Naive thymus-derived CD4-positive, alpha-beta T cell (primary cell): ENCODE data around the gene GUCA2B. TPM values are rescaled to one million over a fixed set of nuclear protein-coding genes. Genes with fewer than 3 reads are reported as not detected.

ENCODE experiments used
- ATAC-seq: fragments of 150-1000 bp; cut with Tn5 transposase; 2 replicates; pipeline ENCODE4 v1.10.0; 2021; ENCODE audit warnings: mild to moderate bottlenecking, moderate library complexity
- CTCF ChIA-PET: fragments of 350-600 bp; sonication (Branson Sonifier 250); formaldehyde crosslinking; loops from one replicate; lab custom pipeline; 2021; ENCODE audit warnings: antibody characterized with exemption; lab: Charles Lee
- POLR2A ChIA-PET: fragments of 350-600 bp; sonication (Branson Sonifier 250); formaldehyde crosslinking; loops from one replicate; lab custom pipeline; 2021; ENCODE audit warnings: antibody characterized with exemption, inconsistent platforms; lab: Charles Lee
- DNase-seq, 9 donors: peaks; one replicate each; pipeline versions ENCODE4 v3.0.0 to v3.0.0-alpha.2; 2020 to 2022; ENCODE audit warnings: mixed read lengths in 1 of 9
- H3K27ac ChIP-seq: one replicate; pipeline ENCODE4 v1.7.0; 2013; ENCODE audit warnings: mild to moderate bottlenecking, low read depth, low read length, moderate library complexity
- H3K27me3 ChIP-seq, 2 donors: one replicate each; pipeline ENCODE4 v1.7.0; 2013; ENCODE audit warnings: low read length in 2 of 2, mild to moderate bottlenecking in 2 of 2, moderate library complexity in 2 of 2; ENCODE audit not compliant: control insufficient read depth in 2 of 2, insufficient read depth in 2 of 2
- H3K36me3 ChIP-seq, 3 experiments: 1 replicate in 2 of 3; 2 replicates in 1 of 3; pipeline ENCODE4 v1.7.0; 2013; ENCODE audit warnings: low read length in 3 of 3, mild to moderate bottlenecking in 3 of 3, moderate library complexity in 1 of 3; ENCODE audit not compliant: insufficient read depth in 3 of 3, control insufficient read depth in 2 of 3
- H3K4me1 ChIP-seq, 2 donors: one replicate each; pipeline ENCODE4 v1.7.0; 2013; ENCODE audit warnings: low read length in 2 of 2, mild to moderate bottlenecking in 2 of 2, moderate library complexity in 1 of 2; ENCODE audit not compliant: control insufficient read depth in 2 of 2, insufficient read depth in 2 of 2
- H3K4me3 ChIP-seq: 2 replicates; pipeline ENCODE4 v1.7.0; 2013; ENCODE audit warnings: mild to moderate bottlenecking, low read length
- H3K9me3 ChIP-seq, 3 experiments: 1 replicate in 2 of 3; 2 replicates in 1 of 3; pipeline ENCODE4 v1.7.0; 2013; ENCODE audit warnings: low read length in 3 of 3; ENCODE audit not compliant: control insufficient read depth in 2 of 3
- H3K27ac Mint-ChIP-seq, 9 donors: one replicate each; pipeline ENCODE4 v1.8.0; 2020 to 2022; ENCODE audit warnings: mixed read lengths in 9 of 9, mild to moderate bottlenecking in 8 of 9, moderate library complexity in 5 of 9, inconsistent platforms in 2 of 9
- H3K27me3 Mint-ChIP-seq, 5 donors: one replicate each; pipeline ENCODE4 v1.8.0; 2021 to 2022; ENCODE audit warnings: mixed read lengths in 5 of 5, mild to moderate bottlenecking in 1 of 5
- H3K36me3 Mint-ChIP-seq, 5 donors: one replicate each; pipeline ENCODE4 v1.8.0; 2020 to 2022; ENCODE audit warnings: mixed read lengths in 5 of 5, mild to moderate bottlenecking in 3 of 5, inconsistent platforms in 1 of 5
- H3K4me1 Mint-ChIP-seq, 7 donors: one replicate each; pipeline ENCODE4 v1.8.0; 2020 to 2022; ENCODE audit warnings: mixed read lengths in 7 of 7, mild to moderate bottlenecking in 3 of 7, inconsistent platforms in 1 of 7
- H3K4me3 Mint-ChIP-seq, 10 donors: one replicate each; pipeline ENCODE4 v1.8.0; 2020 to 2022; ENCODE audit warnings: mild to moderate bottlenecking in 10 of 10, mixed read lengths in 10 of 10, moderate library complexity in 6 of 10, inconsistent platforms in 2 of 10
- H3K9me3 Mint-ChIP-seq, 11 donors: one replicate each; pipeline ENCODE4 v1.8.0; 2020 to 2022; ENCODE audit warnings: mixed read lengths in 11 of 11, mild to moderate bottlenecking in 4 of 11, inconsistent platforms in 1 of 11, moderate library complexity in 1 of 11
- intact Hi-C, 2 donors: fragments of 100-400 bp; cut with micrococcal nuclease; formaldehyde crosslinking; loops; one replicate each; pipeline ENCODE4 v1.15.1; 2023
- polyA plus RNA-seq, 2 donors: library from polyadenylated mRNA; unstranded; fragments of 300-500 nt; fragmentation: Illumina TruSeq; gene quantifications; one replicate each; pipeline ENCODE4 v1.2.3, GENCODE V29; 2021
- total RNA-seq, 6 experiments: library from RNA in 5 of 6; stranded (reverse) in 5 of 6; gene quantifications; 1 replicate in 5 of 6; 2 replicates in 1 of 6; pipeline ENCODE4 v1.2.3 and lab custom pipeline; 2021 to 2026

GUCA2B gene
- total and polyA plus RNA-seq, 7 experiments from 2014 or later = not detected

- ChIA-PET CTCF (no interaction called here), POLR2A (no interaction called here)
- Histone ChIP-seq H3K4me1 (no peaks in the 10 kb centered on the region), H3K9me3 (no peaks in the 10 kb centered on the region), H3K27ac (no peak overlapping the region), H3K4me3 (no peak overlapping the region), H3K27me3 (no peaks in the 10 kb centered on the region), H3K36me3 (peaks cover 0 to under 1% (median 0%) of the 10 kb centered on the region in 3 experiments)
- Mint-ChIP-seq H3K27ac (no peak overlapping the region), H3K36me3 (no peaks in the 10 kb centered on the region), H3K9me3 (no peaks in the 10 kb centered on the region), H3K4me3 (no peak overlapping the region), H3K27me3 (peaks cover 0 to 5% (median 0%) of the 10 kb centered on the region in 5 donors), H3K4me1 (peaks cover 0 to 2% (median 0%) of the 10 kb centered on the region in 7 donors)
- intact Hi-C loops = no loop called here
- DNase-seq (no peak), ATAC-seq (no peak)
Measured at GRCh38 chr1:42168763-42169162, 15.6 kb downstream of the GUCA2B start.

- no peak for DNase-seq
- Histone ChIP-seq H3K4me3 (no peak overlapping the region), H3K9me3 (no peaks in the 10 kb centered on the region), H3K36me3 (peaks cover 0 to 3% (median 0%) of the 10 kb centered on the region in 3 experiments), H3K27ac (no peak overlapping the region), H3K4me1 (no peaks in the 10 kb centered on the region), H3K27me3 (no peaks in the 10 kb centered on the region)
- Mint-ChIP-seq H3K9me3 (no peaks in the 10 kb centered on the region), H3K4me3 (no peak overlapping the region), H3K27me3 (peaks cover 0 to 5% (median 0%) of the 10 kb centered on the region in 5 donors), H3K36me3 (no peaks in the 10 kb centered on the region), H3K27ac (peak overlapping the region in 2 of 9 donors; percentile 36 to 59), H3K4me1 (peaks cover 0 to 2% (median 0%) of the 10 kb centered on the region in 7 donors)
- intact Hi-C loops = loop anchor here (5.0 to 10.0 kb wide), 4 partner anchors 134 to 574 kb away; partner anchors contain the start of genes CLDN19 (in 1 of the 2), PPCS (in 1 of the 2) and ZMYND12 (in 1 of the 2)
- POLR2A ChIA-PET = no interaction called here
- no peak for ATAC-seq
- CTCF ChIA-PET = interaction anchor here (4.7 kb wide), 1 partner anchor 595 kb away, joined by 56 read pairs; no protein-coding TSS in a partner anchor
Measured at GRCh38 chr1:42170779-42171621, 17.8 kb downstream of the GUCA2B start.

GRCh38 chr1:42171679-42172266 lies 18.6 kb downstream of the GUCA2B start:
- H3K4me3 ChIP-seq = no peak overlapping the region
- no peak overlapping the region for H3K27ac ChIP-seq
- no peaks in the 10 kb centered on the region for H3K9me3 ChIP-seq
- intact Hi-C loops = loop anchor here (2.0 to 10.0 kb wide), 5 partner anchors 134 to 573 kb away; partner anchors contain the start of genes CLDN19 (in 1 of the 2), PPCS (in 1 of the 2) and ZMYND12 (in 1 of the 2)
- ChIA-PET CTCF (interaction anchor here (1.1 to 4.7 kb wide), 2 partner anchors 14 to 595 kb away, joined by 4 to 56 read pairs; no protein-coding TSS in a partner anchor), POLR2A (no interaction called here)
- peaks cover 0 to 3% (median 0%) of the 10 kb centered on the region in 3 experiments for H3K36me3 ChIP-seq
- H3K27me3 Mint-ChIP-seq = peaks cover 0 to 5% (median 0%) of the 10 kb centered on the region in 5 donors
- H3K4me3 Mint-ChIP-seq = no peak overlapping the region
- H3K27ac Mint-ChIP-seq = peak overlapping the region in 1 of 9 donors; percentile 68
- ATAC-seq (no peak), DNase-seq (no peak)
- no peaks in the 10 kb centered on the region for H3K9me3 Mint-ChIP-seq
- no peaks in the 10 kb centered on the region for H3K27me3 ChIP-seq
- peaks cover 0 to under 1% (median 0%) of the 10 kb centered on the region in 5 donors for H3K36me3 Mint-ChIP-seq
- H3K4me1 Mint-ChIP-seq = peaks cover 0 to 3% (median 0%) of the 10 kb centered on the region in 7 donors
- no peaks in the 10 kb centered on the region for H3K4me1 ChIP-seq

GRCh38 chr1:42172381-42173133 lies 19.3 kb downstream of the GUCA2B start:
- CTCF ChIA-PET = interaction anchor here (0.6 to 4.7 kb wide), 13 partner anchors 13 to 596 kb away, joined by 3 to 56 read pairs (median 3); no protein-coding TSS in a partner anchor
- peaks cover 0 to 3% (median 0%) of the 10 kb centered on the region in 5 donors for H3K36me3 Mint-ChIP-seq
- intact Hi-C loops = loop anchor here (1.0 to 10.0 kb wide), 9 partner anchors 25 to 656 kb away; partner anchors contain the start of genes CLDN19 (in 1 of the 2), PPCS (in 1 of the 2) and ZMYND12 (in 1 of the 2)
- H3K4me1 Mint-ChIP-seq = peaks cover 0 to 5% (median 0%) of the 10 kb centered on the region in 7 donors
- peaks cover 0 to 3% (median 0%) of the 10 kb centered on the region in 3 experiments for H3K36me3 ChIP-seq
- H3K4me1 ChIP-seq = no peaks in the 10 kb centered on the region
- H3K9me3 Mint-ChIP-seq = no peaks in the 10 kb centered on the region
- no peaks in the 10 kb centered on the region for H3K27me3 ChIP-seq
- DNase-seq = peak in 1 of 9 donors; percentile 8
- no peak overlapping the region for H3K27ac ChIP-seq
- peak overlapping the region in 2 of 9 donors; percentile 3 to 68 for H3K27ac Mint-ChIP-seq
- H3K4me3 ChIP-seq = no peak overlapping the region
- H3K27me3 Mint-ChIP-seq = peaks cover 0 to 5% (median 0%) of the 10 kb centered on the region in 5 donors
- POLR2A ChIA-PET = no interaction called here
- no peaks in the 10 kb centered on the region for H3K9me3 ChIP-seq
- ATAC-seq = no peak
- H3K4me3 Mint-ChIP-seq = no peak overlapping the region

GRCh38 chr1:42173155-42173933 lies 20.1 kb downstream of the GUCA2B start:
- H3K4me3 ChIP-seq = no peak overlapping the region
- DNase-seq (peak; percentile 28 to 76 (median 57)), ATAC-seq (peak; percentile 85)
- peaks cover 0 to 3% (median 0%) of the 10 kb centered on the region in 3 experiments for H3K36me3 ChIP-seq
- H3K36me3 Mint-ChIP-seq = peaks cover 0 to 3% (median 0%) of the 10 kb centered on the region in 5 donors
- H3K27ac ChIP-seq = no peak overlapping the region
- no peaks in the 10 kb centered on the region for H3K9me3 ChIP-seq
- CTCF ChIA-PET = interaction anchor here (0.5 to 4.7 kb wide), 24 partner anchors 9 to 1984 kb away, joined by 3 to 56 read pairs (median 3); partner anchors contain the start of gene GUCA2A
- no peak overlapping the region for H3K4me3 Mint-ChIP-seq
- H3K4me1 Mint-ChIP-seq = peaks cover 0 to 3% (median 0%) of the 10 kb centered on the region in 7 donors
- peak overlapping the region in 2 of 9 donors; percentile 17 to 71 for H3K27ac Mint-ChIP-seq
- POLR2A ChIA-PET = interaction anchor here (0.6 kb wide), 1 partner anchor 126 kb away, joined by 3 read pairs; no protein-coding TSS in a partner anchor
- intact Hi-C loops = loop anchor here (1.0 to 10.0 kb wide), 9 partner anchors 26 to 657 kb away; partner anchors contain the start of genes CLDN19 (in 1 of the 2), PPCS (in 1 of the 2) and ZMYND12 (in 1 of the 2)
- H3K9me3 Mint-ChIP-seq = no peaks in the 10 kb centered on the region
- H3K4me1 ChIP-seq = no peaks in the 10 kb centered on the region
- no peaks in the 10 kb centered on the region for H3K27me3 ChIP-seq
- H3K27me3 Mint-ChIP-seq = no peaks in the 10 kb centered on the region
